Pancreas (tissue), 10 donors: ENCODE data around the gene PRAMEF10. TPM values are rescaled to one million over a fixed set of nuclear protein-coding genes. Genes with fewer than 3 reads are reported as not detected.
"Not testable (repeated sequence)": the region's sequence is repeated elsewhere in the genome, so short reads cannot be mapped to it uniquely, and the experiment has no call there.

Experiments used
- ATAC-seq, 4 donors: fragments of 200-7000 bp; cut with Tn5 transposase; one replicate each; pipeline versions ENCODE4 v1.8.0 to v1.9.1; 2020; ENCODE audit warnings: mild to moderate bottlenecking in 4 of 4, moderate library complexity in 4 of 4
- DNase-seq, 6 donors: peaks; one replicate each; pipeline ENCODE4 v3.0.0-alpha.2; 2020
- FAIRE-seq: peaks from 2 replicates; lab custom pipeline; 2012; peaks lifted over from hg19 to GRCh38; lab: Jason Lieb, UNC
- H3K27ac ChIP-seq, 4 donors: fragments of 200-600 bp; sonication (generic); 1 replicate in 3 of 4; 2 replicates in 1 of 4; pipeline versions ENCODE4 v1.5.0 to v1.8.0; 2020
- H3K27me3 ChIP-seq, 4 donors: fragments of 200-600 bp; one replicate each; pipeline ENCODE4 v1.8.0; 2021
- H3K36me3 ChIP-seq, 3 donors: fragments of 200-600 bp; sonication (generic) in 1 of 3; one replicate each; pipeline versions ENCODE4 v1.5.0 to v1.8.0; 2020 to 2021
- H3K4me1 ChIP-seq, 3 donors: fragments of 200-600 bp; one replicate each; pipeline ENCODE4 v1.8.0; 2021
- H3K4me3 ChIP-seq, 4 donors: fragments of 200-600 bp; sonication (generic) in 2 of 4; one replicate each; pipeline versions ENCODE4 v1.5.0 to v1.8.0; 2020 to 2021
- H3K9me3 ChIP-seq, 4 donors: fragments of 200-600 bp; one replicate each; pipeline ENCODE4 v1.8.0; 2021
- CTCF ChIP-seq, 4 donors: fragments of 200-600 bp; sonication (generic) in 3 of 4; IDR thresholded peaks; one replicate each; pipeline versions ENCODE4 v1.5.0 to v1.8.0; 2021; ENCODE audit warnings: antibody characterized with exemption in 4 of 4
- WGBS, 2 donors: extraction: QIAGEN DNeasy Blood & Tissue Kit; methylation state at CpG; one replicate each; pipeline ENCODE4 v1.1.7; 2013; 5-methylcytosine and 5-hydroxymethylcytosine counted together
- intact Hi-C, 3 donors: fragments of 100-400 bp; cut with DNase I; formaldehyde crosslinking; loops; one replicate each; pipeline versions ENCODE4 v1.11.1 to v1.14.2; 2022
- polyA plus RNA-seq, 2 donors: library from polyadenylated mRNA; stranded (reverse); fragments of 200-250 nt; gene quantifications; one replicate each; pipeline ENCODE4 v1.2.3, GENCODE V29; 2013
- total RNA-seq, 6 donors: library from RNA; stranded (reverse); fragmentation: NEBNext Ultra II Directional in 4 of 6; extraction: Animal tissue kit (Norgen Biotek cat#: 25700) in 4 of 6; gene quantifications; one replicate each; pipeline versions ENCODE4 v1.2.1 to v1.2.4, GENCODE V29; 2021 to 2023
- donor health status: healthy with polysubstance abuse.
- donor health status: DM: no; HTN: no; CAD: no; lungs with moderate emphysema.
- donor health status: DM: no; HTN: no; CAD: no.
- donor health status: control.
- donor health status: control.
- donor health status: Bipolar disorder and iron deficiency.
- donor health status: DM: yes; HTN: yes; CAD: no.
- donor health status: DM: no; HTN: no; CAD: no.
- donor health status: DM: no; HTN: no; CAD: no.
- donor health status: DM: yes; HTN: yes; CAD: no.

Gene PRAMEF10
- total and polyA plus RNA-seq, 8 donors: not detected

- FAIRE-seq (no peak), DNase-seq (no peak), ATAC-seq (no peak)
- no peaks in the 10 kb centered on the region for H3K36me3 ChIP-seq
- H3K27ac ChIP-seq: no peak overlapping the region
- no peaks in the 10 kb centered on the region for H3K4me1 ChIP-seq
- no peaks in the 10 kb centered on the region for H3K27me3 ChIP-seq
- intact Hi-C loops: no loop called here
- H3K4me3 ChIP-seq: no peak overlapping the region
- TF ChIP-seq CTCF (IDR thresholded peaks at IDR 0.05): no peak
- no peaks in the 10 kb centered on the region for H3K9me3 ChIP-seq
- WGBS, 2 donors: 48 to 52% methylated on average over 4 of the region's 4 CpGs
Measured at GRCh38 chr1:12851779-12852178, 46.3 kb downstream of the PRAMEF10 start.

- intact Hi-C loops, ATAC-seq, H3K4me3 ChIP-seq, H3K36me3 ChIP-seq, H3K9me3 ChIP-seq, DNase-seq, H3K27me3 ChIP-seq, H3K27ac ChIP-seq, FAIRE-seq, H3K4me1 ChIP-seq: not testable (repeated sequence)
- 71 to 72% methylated on average over 7 of the region's 7 CpGs for WGBS, 2 donors
Measured at GRCh38 chr1:12848620-12849019, 49.5 kb downstream of the PRAMEF10 start, which contains the start of gene HNRNPCL1. TSS of gene HNRNPCL1 (minus strand) at chr1:12848720. CDS start at chr1:12848289, 431 bp downstream.

Other genes starting within 250 kb of the PRAMEF10 start
- not detected for gene AADACL3, start 182.2 kb downstream of the PRAMEF10 start, total RNA-seq
- gene AADACL3, start 182.2 kb downstream of the PRAMEF10 start, polyA plus RNA-seq: under 1 TPM in 1 of 2 donors, not detected in 1; 0.02 TPM
- gene CFAP107, start 152.1 kb downstream of the PRAMEF10 start, total RNA-seq: under 1 TPM in 2 of 6 donors, not detected in 4; 0.19 to 0.26 TPM
- gene CFAP107, start 152.1 kb downstream of the PRAMEF10 start, polyA plus RNA-seq: under 1 TPM in 1 of 2 donors, not detected in 1; 0.92 TPM
- not detected for gene PRAMEF12, start 124.5 kb downstream of the PRAMEF10 start, total RNA-seq
- not detected for gene PRAMEF12, start 124.5 kb downstream of the PRAMEF10 start, polyA plus RNA-seq
- not detected for gene PRAMEF1, start 106.9 kb downstream of the PRAMEF10 start, total RNA-seq
- gene PRAMEF1, start 106.9 kb downstream of the PRAMEF10 start, polyA plus RNA-seq: not detected
- gene PRAMEF11, start 66.9 kb downstream of the PRAMEF10 start, total RNA-seq: not detected
- not detected for gene PRAMEF11, start 66.9 kb downstream of the PRAMEF10 start, polyA plus RNA-seq
- not detected for gene HNRNPCL1, start 49.5 kb downstream of the PRAMEF10 start, total RNA-seq
- not detected for gene HNRNPCL1, start 49.5 kb downstream of the PRAMEF10 start, polyA plus RNA-seq
- gene PRAMEF2, start 41.2 kb downstream of the PRAMEF10 start, total RNA-seq: not detected
- not detected for gene PRAMEF2, start 41.2 kb downstream of the PRAMEF10 start, polyA plus RNA-seq
- gene PRAMEF4, start 12.1 kb downstream of the PRAMEF10 start, total RNA-seq: not detected
- gene PRAMEF4, start 12.1 kb downstream of the PRAMEF10 start, polyA plus RNA-seq: not detected
- gene PRAMEF7, start 18.3 kb upstream of the PRAMEF10 start, total RNA-seq: not detected
- not detected for gene PRAMEF7, start 18.3 kb upstream of the PRAMEF10 start, polyA plus RNA-seq
- not detected for gene PRAMEF6, start 49.3 kb upstream of the PRAMEF10 start, total RNA-seq
- not detected for gene PRAMEF6, start 49.3 kb upstream of the PRAMEF10 start, polyA plus RNA-seq
- not detected for gene PRAMEF27, start 158.3 kb upstream of the PRAMEF10 start, total RNA-seq
- gene PRAMEF27, start 158.3 kb upstream of the PRAMEF10 start, polyA plus RNA-seq: not detected
- not detected for gene HNRNPCL3, start 162.5 kb upstream of the PRAMEF10 start, total RNA-seq
- gene HNRNPCL3, start 162.5 kb upstream of the PRAMEF10 start, polyA plus RNA-seq: not detected
- gene PRAMEF25, start 172.5 kb upstream of the PRAMEF10 start, total RNA-seq: not detected
- not detected for gene PRAMEF25, start 172.5 kb upstream of the PRAMEF10 start, polyA plus RNA-seq
- not detected for gene HNRNPCL2, start 218.6 kb upstream of the PRAMEF10 start, total RNA-seq
- not detected for gene HNRNPCL2, start 218.6 kb upstream of the PRAMEF10 start, polyA plus RNA-seq